Gastroesophageal sphincter (tissue), 3 donors: ENCODE measurements around the gene STK25.

Source experiments
- CTCF ChIP-seq, 4 experiments: fragments of 200-600 bp in 2 of 4; fragments of 450-650 bp in 2 of 4; sonication (generic) in 1 of 4; IDR thresholded peaks; one replicate each; pipeline ENCODE4 v1.5.1; 2017 to 2019; ENCODE audit warnings: antibody characterized with exemption in 4 of 4, mild to moderate bottlenecking in 2 of 4, moderate library complexity in 2 of 4
- POLR2AphosphoS5 ChIP-seq: sonication (generic); formaldehyde crosslinking; IDR thresholded peaks from one replicate; pipeline ENCODE4 v1.6.1; 2017; ENCODE audit warnings: antibody characterized with exemption

GRCh38 chr2:241551998-241552737, 43.8 kb upstream of the STK25 start:
- no peak for TF ChIP-seq CTCF (IDR thresholded peaks at IDR 0.05)
- no peak for TF ChIP-seq POLR2AphosphoS5
